HG03469 (cell line): ENCODE results near the gene GRIA1.

ENCODE experiments used
- ATAC-seq: cut with Tn5 transposase; IDR thresholded peaks from one replicate; pipeline ENCODE4 v1.9.1; 2021; ENCODE audit warnings: mild to moderate bottlenecking, moderate library complexity, moderate number of reproducible peaks; ENCODE audit not compliant: unreplicated experiment

Gene GRIA1

GRCh38 chr5:153496835-153497234 lies 6.4 kb downstream of the GRIA1 start:
- ATAC-seq: no peak

- no peak for ATAC-seq
Measured at GRCh38 chr5:153498516-153498915, 8.0 kb downstream of the GRIA1 start.

GRCh38 chr5:153500178-153500577 lies 9.7 kb downstream of the GRIA1 start:
- no peak for ATAC-seq

- no peak for ATAC-seq
Measured at GRCh38 chr5:153504726-153505125, 14.3 kb downstream of the GRIA1 start.

GRCh38 chr5:153508700-153509099 lies 18.2 kb downstream of the GRIA1 start:
- no peak for ATAC-seq

- no peak for ATAC-seq
Measured at GRCh38 chr5:153511622-153512021, 21.2 kb downstream of the GRIA1 start.

- ATAC-seq: no peak
Measured at GRCh38 chr5:153513156-153513555, 22.7 kb downstream of the GRIA1 start.

GRCh38 chr5:153515301-153515700 lies 24.8 kb downstream of the GRIA1 start:
- no peak for ATAC-seq

- ATAC-seq: no peak
Measured at GRCh38 chr5:153516504-153517240, 26.2 kb downstream of the GRIA1 start.

GRCh38 chr5:153517241-153517611 lies 26.8 kb downstream of the GRIA1 start:
- no peak for ATAC-seq

- ATAC-seq: no peak
Measured at GRCh38 chr5:153520137-153520536, 29.7 kb downstream of the GRIA1 start.

GRCh38 chr5:153520952-153521351 lies 30.5 kb downstream of the GRIA1 start:
- ATAC-seq: no peak

GRCh38 chr5:153523211-153523610 lies 32.7 kb downstream of the GRIA1 start:
- ATAC-seq: no peak

- ATAC-seq: no peak
Measured at GRCh38 chr5:153523831-153524230, 33.4 kb downstream of the GRIA1 start.

- no peak for ATAC-seq
Measured at GRCh38 chr5:153525536-153525935, 35.1 kb downstream of the GRIA1 start.

- no peak for ATAC-seq
Measured at GRCh38 chr5:153530357-153531143, 40.1 kb downstream of the GRIA1 start.

- ATAC-seq: no peak
Measured at GRCh38 chr5:153533546-153533945, 43.1 kb downstream of the GRIA1 start.

GRCh38 chr5:153534102-153534501 lies 43.6 kb downstream of the GRIA1 start:
- no peak for ATAC-seq

- ATAC-seq: no peak
Measured at GRCh38 chr5:153537207-153537606, 46.7 kb downstream of the GRIA1 start.

- ATAC-seq: no peak
Measured at GRCh38 chr5:153539983-153540382, 49.5 kb downstream of the GRIA1 start.

GRCh38 chr5:153542536-153542935 lies 52.1 kb downstream of the GRIA1 start:
- ATAC-seq: no peak

- ATAC-seq: no peak
Measured at GRCh38 chr5:153543288-153543687, 52.8 kb downstream of the GRIA1 start.
